Fibroblast of skin of back (primary cell): ENCODE results near the gene IZUMO3. TPM values are rescaled to one million over a fixed set of nuclear protein-coding genes. Genes with fewer than 3 reads are reported as not detected.
"Not testable (repeated sequence)": the region's sequence is repeated elsewhere in the genome, so short reads cannot be mapped to it uniquely, and the experiment has no call there.

Experiments used
- DNase-seq: peaks from one replicate; pipeline ENCODE4 v3.0.0-alpha.2; 2013
- polyA plus RNA-seq, 2 experiments: library from polyadenylated mRNA; unstranded; fragments of 120-200 nt; gene quantifications; one replicate each; pipeline ENCODE4 v1.2.1, GENCODE V29; 2013; ENCODE audit not compliant: insufficient read length in 2 of 2

The IZUMO3 gene, protein sequence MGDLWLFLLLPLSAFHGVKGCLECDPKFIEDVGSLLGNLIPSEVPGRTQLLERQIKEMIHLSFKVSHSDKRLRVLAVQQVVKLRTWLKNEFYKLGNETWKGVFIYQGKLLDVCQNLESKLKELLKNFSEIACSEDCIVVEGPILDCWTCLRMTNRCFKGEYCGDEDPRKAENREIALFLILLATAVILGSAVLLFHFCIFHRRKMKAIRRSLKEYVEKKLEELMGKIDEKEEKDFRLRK
- polyA plus RNA-seq (2013, experiment 1 of 2; ENCODE audit: insufficient read length): not detected
- not detected for polyA plus RNA-seq (2013, experiment 2 of 2; ENCODE audit: insufficient read length)

GRCh38 chr9:24545847-24546522 lies at the start of gene IZUMO3:
IZUMO3 (minus strand) TSS chr9:24545897; CDS start chr9:24545649, 248 bp downstream.
- no peak for DNase-seq

- no peak for DNase-seq
Observed at GRCh38 chr9:24594234-24594850, 48.6 kb upstream of the IZUMO3 start.

- peak; percentile 12 for DNase-seq
Observed at GRCh38 chr9:24590432-24590831, 44.7 kb upstream of the IZUMO3 start.

DNA sequence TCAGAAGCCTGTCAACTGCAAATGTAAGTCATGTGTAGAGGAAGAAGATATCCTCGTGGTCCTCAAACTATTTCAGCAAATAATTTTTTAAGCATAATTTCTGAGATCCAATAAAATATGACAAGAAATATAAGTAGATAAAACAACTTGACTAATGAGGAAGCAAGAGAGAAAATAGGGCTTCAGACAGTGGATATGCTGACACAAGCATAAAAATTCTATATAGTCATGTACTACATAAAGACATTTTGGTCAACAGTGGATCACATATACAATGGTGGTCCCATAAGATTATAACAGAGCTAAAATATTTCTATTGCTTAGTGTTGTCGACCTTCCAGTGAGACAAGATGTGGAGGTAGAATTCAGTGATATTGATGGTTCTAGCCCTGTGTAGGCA lies 42.2 kb upstream of the IZUMO3 start:
- no peak for DNase-seq

DNA sequence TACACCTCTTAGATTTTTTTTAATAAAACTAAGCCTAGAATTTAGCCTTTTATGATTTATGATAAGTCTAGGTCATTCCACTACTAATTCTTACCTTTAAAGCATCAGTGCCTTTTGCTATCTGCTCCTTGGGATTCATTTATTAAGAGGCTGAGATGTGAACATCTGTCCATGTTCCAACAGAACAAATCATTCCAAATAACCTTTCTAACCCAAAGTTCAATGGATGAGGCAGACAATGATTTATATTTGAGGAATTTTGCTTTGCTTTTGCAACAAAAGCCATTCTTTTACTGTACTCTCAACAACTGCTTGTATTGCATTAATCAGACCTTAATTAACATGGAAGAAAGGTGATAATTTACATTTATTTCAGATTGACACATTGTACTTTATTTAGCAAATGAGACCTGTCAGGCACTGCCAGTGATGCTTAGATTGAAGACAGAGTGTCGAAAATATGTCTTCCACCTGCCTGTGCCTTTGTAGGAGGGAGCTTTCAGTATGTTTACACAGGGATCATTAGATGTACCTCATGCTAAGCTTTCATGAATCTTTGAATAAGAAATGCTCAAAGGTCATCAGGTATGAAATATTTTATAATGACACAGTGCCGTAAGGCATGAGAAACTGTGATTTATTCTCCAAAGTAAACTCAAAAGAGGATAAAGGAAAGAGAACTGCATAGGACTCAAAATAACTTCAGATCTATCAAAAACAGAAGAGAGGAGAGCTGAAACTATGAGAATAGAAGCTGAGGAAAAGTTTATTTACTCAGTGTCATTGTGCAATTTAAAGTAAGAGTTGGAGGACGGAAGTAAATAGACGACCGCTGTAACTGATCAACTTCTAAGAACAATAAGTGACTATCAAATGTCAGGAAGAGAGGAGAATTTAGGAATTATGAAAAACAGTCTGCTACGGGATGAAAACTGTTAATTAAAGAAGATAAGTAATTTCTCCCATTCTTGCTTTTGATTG lies 36.7 kb upstream of the IZUMO3 start:
- no peak for DNase-seq

DNA sequence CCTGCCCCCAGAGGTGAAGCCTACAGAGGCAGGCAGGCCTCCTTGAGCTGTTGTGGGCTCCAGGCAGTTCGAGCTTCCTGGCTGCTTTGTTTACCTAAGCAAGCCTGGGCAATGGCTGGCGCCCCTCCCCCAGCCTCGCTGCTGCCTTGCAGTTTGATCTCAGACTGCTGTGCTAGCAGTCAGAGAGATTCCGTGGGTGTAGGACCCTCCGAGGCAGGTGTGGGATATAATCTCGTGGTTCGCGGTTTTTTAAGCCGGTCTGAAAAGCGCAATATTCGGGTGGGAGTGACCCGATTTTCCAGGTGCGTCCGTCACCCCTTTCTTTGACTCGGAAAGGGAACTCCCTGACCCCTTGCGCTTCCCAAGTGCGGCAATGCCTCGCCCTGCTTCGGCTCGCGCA lies 34.3 kb upstream of the IZUMO3 start:
- DNase-seq: not testable (repeated sequence)

GRCh38 chr9:24572406-24572805 lies 26.7 kb upstream of the IZUMO3 start:
- DNase-seq: no peak

DNA sequence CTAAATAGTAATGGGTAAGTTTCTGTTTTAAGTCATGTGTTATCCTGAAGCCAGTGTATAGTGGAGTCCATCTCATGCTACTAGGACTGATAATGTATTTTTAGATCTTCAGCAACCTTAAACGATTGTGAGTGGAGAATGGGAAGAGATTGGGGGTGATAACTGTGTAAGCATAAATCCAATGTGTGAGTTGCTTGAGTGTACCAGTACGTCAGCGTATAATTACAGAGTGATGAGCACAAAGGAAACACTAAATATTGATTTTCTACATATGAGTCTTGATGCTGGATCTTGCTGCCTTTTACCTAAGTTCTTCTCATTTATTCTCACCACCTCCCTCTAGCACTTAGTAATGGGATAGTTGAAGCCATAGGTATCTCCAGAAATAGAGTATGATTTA lies 16.3 kb upstream of the IZUMO3 start:
- DNase-seq: no peak

DNA sequence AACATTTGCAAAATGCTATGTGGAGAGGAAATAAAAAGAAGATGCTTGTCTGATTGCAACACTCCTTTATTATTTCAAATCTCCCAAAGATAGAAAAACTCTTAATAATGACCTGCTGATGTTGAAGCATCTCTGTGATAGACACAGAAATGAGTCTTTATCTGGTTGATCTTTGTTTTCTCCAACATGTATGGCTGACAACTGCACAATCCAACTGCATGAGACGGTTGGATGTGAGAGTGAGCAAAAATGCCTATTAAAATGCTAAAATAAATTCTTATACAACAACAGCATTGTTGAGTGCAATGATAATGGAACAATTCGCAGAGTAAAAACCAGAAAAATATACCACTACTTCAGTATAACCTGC lies 7.5 kb upstream of the IZUMO3 start:
- no peak for DNase-seq

DNA sequence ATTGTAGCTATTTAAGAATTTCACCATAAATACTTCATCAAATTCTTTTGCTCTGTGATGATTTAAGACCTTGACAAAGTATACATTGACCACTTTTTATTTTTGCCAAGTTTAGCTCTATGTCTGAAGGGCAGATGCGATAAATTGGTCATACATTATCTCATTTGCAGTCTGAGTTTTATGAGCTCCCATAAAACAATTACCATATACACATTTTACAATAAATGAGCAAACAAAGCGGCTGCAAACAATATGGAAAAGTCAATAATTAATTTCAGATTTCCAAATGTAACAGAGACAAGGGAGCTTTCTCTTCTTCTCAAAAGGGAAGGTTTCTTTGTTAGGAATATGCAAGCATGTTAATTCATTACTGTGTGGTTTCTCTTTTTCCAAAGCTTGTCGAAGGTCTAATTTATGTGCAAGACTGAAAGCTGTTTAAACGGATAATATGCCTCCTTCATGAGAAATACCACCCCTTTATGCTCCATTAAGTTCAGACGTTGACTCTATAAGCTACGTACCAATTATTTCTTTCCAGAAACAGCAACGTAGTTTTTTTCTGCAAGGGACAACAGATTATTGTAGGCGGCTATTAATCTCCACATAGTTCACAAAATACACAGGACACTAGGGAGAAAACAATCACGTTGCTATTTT lies 7.0 kb upstream of the IZUMO3 start:
- DNase-seq: no peak

DNA sequence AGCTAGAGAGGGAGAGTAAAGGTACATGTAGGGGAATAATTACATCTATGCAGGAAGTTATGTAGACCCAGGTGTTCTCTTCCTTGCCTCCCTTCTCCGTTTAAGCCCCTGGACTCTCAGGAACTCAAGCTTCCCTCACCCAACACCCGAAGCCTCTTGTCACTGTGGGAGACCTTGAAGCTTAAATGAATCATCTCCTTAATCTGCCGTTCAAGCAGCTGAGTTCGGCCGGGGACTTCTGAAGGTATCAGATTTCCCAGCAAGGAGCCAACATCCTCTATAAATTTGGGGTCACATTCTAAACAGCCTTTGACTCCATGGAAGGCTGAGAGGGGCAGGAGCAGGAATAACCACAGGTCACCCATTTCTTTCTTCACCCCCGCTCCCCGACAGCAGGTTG lies 412 bp downstream of the IZUMO3 start:
- DNase-seq: no peak

GRCh38 chr9:24518545-24518944 lies 27.2 kb downstream of the IZUMO3 start:
- DNase-seq: no peak

- DNase-seq: peak; percentile 2
Observed at GRCh38 chr9:24516463-24516862, 29.2 kb downstream of the IZUMO3 start.

GRCh38 chr9:24509850-24510249 lies 35.8 kb downstream of the IZUMO3 start:
- no peak for DNase-seq

DNA sequence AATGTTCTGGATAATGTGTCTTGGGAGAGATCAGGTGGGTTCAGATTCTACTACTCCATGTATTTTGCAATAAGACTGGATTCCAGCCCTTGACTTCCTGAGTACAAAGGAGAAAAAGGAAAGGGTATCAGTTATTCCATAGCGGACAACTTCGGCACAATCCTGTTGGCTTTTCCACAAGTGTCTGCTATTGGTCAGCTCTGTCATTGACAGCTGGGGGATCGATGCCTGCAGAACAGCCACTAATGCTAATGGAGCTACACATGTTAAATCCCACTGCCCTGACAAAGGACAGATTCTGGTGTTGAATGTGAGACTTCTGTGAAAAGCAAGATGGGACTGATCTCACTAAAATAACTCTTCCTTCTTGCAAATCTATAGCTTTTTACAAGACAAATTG lies 41.2 kb downstream of the IZUMO3 start:
- DNase-seq: no peak

GRCh38 chr9:24502206-24502937 lies 43.3 kb downstream of the IZUMO3 start:
- no peak for DNase-seq

DNA sequence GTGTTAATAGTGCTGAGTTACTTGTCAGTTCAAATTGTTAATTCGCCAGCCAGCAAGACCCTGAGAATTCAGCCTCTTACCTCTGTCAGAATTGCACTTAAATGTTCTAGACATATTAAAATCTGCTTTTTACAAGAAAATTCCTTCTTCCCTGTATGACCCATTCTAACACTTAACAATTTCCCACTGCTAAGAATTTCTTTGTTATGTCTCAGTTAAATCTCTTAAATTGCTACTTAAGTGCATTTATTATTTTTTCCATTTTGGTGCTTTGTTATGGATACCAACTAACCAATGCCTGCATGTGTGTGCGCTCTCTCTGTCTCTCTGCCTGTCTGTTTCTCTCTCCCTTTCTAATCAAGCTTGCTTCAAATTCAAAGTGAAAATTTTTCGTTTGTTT lies 44.9 kb downstream of the IZUMO3 start:
- no peak for DNase-seq

DNA sequence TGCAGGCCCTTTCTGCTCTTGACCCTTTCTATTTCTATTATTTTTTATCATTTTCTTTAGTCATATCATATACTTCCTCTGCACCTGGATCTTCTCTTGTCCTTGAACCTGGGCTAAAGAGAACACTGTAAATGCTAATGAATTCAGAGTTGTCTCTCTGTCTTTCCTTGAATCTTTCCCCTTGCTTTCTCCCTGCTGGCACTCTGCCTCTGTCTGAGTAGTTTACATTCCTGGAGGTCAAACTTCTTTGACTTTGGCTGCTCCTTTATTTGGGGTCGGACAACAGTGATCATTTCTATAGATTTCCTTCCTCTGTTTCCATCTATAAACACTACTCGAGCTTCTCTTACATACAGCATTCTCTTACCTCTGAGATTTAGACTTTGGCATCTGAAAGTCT lies 47.1 kb downstream of the IZUMO3 start:
- no peak for DNase-seq

- no peak for DNase-seq
Observed at GRCh38 chr9:24497671-24498070, 48.0 kb downstream of the IZUMO3 start.
